RCC 7860 (cell line): ENCODE data around the gene GULP1.

ENCODE experiments used
- DNase-seq: peaks from one replicate; pipeline ENCODE4 v3.0.0-alpha.2; 2015; ENCODE audit warnings: low spot score
- FAIRE-seq: peaks from 2 replicates; lab custom pipeline; 2012; peaks lifted over from hg19 to GRCh38; lab: Jason Lieb, UNC

Gene GULP1

GRCh38 chr2:188292348-188293239 is 920 bp downstream of the GULP1 start:
- FAIRE-seq, result peak; percentile 39
- peak; percentile 77 for DNase-seq

GRCh38 chr2:188293601-188294351 is 2.1 kb downstream of the GULP1 start:
- FAIRE-seq, result peak; percentile 83
- DNase-seq, result peak; percentile 78

- DNase-seq (no peak), FAIRE-seq (peak; percentile 74)
Measured at GRCh38 chr2:188294352-188294926, 2.8 kb downstream of the GULP1 start.

- DNase-seq (no peak), FAIRE-seq (peak; percentile 70)
Measured at GRCh38 chr2:188295067-188295685, 3.5 kb downstream of the GULP1 start.

- FAIRE-seq (no peak), DNase-seq (no peak)
Measured at GRCh38 chr2:188297978-188298377, 6.3 kb downstream of the GULP1 start.

GRCh38 chr2:188298937-188299371 is 7.3 kb downstream of the GULP1 start:
- DNase-seq (peak; percentile 41), FAIRE-seq (peak; percentile 76)

- no peak for DNase-seq
- FAIRE-seq, result no peak
Measured at GRCh38 chr2:188303363-188304031, 11.8 kb downstream of the GULP1 start.

- no peak for FAIRE-seq
- no peak for DNase-seq
Measured at GRCh38 chr2:188305271-188305670, 13.6 kb downstream of the GULP1 start.

- DNase-seq (no peak), FAIRE-seq (peak; percentile 8)
Measured at GRCh38 chr2:188306271-188306670, 14.6 kb downstream of the GULP1 start.

- DNase-seq (no peak), FAIRE-seq (no peak)
Measured at GRCh38 chr2:188307850-188308283, 16.2 kb downstream of the GULP1 start.

- FAIRE-seq (no peak), DNase-seq (no peak)
Measured at GRCh38 chr2:188308483-188308882, 16.8 kb downstream of the GULP1 start.

- DNase-seq, result no peak
- no peak for FAIRE-seq
Measured at GRCh38 chr2:188309364-188309763, 17.7 kb downstream of the GULP1 start.

- FAIRE-seq (peak; percentile 97), DNase-seq (peak; percentile 85)
Measured at GRCh38 chr2:188314314-188315054, 22.8 kb downstream of the GULP1 start.

- FAIRE-seq, result no peak
- DNase-seq, result no peak
Measured at GRCh38 chr2:188315750-188316149, 24.1 kb downstream of the GULP1 start.

GRCh38 chr2:188316342-188316741 is 24.7 kb downstream of the GULP1 start:
- no peak for DNase-seq
- no peak for FAIRE-seq

GRCh38 chr2:188316791-188317423 is 25.2 kb downstream of the GULP1 start:
- no peak for FAIRE-seq
- no peak for DNase-seq

GRCh38 chr2:188318161-188318749 is 26.6 kb downstream of the GULP1 start:
- DNase-seq (no peak), FAIRE-seq (peak; percentile 29)

- no peak for DNase-seq
- FAIRE-seq, result no peak
Measured at GRCh38 chr2:188319838-188320237, 28.2 kb downstream of the GULP1 start.

GRCh38 chr2:188320861-188321260 is 29.2 kb downstream of the GULP1 start:
- DNase-seq, result no peak
- FAIRE-seq, result no peak
